ENCODE measurements around the gene A1BG.

A1BG gene

DNA sequence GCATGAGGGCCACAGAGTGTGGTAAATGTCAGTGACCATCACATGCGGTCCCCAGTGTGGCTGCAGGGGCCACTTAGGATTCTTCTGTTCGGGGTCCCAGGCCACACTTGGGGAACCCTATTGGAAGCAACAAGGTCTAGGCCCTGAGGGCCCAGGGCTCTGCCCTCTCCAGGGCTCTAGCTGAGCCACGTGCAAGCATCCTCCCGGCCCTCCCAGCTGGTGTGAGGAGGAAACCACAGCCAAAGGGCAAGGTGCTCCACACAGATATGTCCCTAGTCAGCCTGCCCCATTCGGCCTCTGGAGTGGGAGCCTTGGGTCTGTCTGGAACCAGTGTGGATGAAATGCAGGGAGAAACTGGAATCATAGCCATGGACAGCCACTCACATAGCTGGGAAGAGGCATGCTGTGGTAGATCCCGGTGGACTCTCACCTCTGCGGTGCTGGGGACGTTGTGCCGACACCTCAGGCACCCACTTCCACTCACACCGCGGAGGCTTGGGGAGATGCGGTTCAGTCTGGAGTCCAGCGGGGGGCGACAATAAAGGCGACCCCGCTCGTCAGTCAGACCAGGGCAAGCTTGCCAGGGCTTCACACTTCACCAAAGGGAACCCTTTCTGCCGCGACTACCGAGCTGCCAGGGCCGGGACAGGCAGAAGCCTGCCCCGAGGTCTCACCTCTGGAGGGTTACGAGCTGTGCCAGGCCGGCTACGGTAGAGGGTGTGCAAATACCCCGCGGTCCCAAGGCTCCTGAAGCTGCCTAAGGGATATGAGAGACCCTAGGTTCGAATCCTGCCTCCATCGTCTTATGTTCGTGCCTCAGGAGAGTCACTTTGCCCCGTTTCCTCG, 13.5 kb upstream of the A1BG start:
- Histone ChIP-seq H3K4me3 (no peak overlapping the region), H3K27ac (no peak overlapping the region)

DNA sequence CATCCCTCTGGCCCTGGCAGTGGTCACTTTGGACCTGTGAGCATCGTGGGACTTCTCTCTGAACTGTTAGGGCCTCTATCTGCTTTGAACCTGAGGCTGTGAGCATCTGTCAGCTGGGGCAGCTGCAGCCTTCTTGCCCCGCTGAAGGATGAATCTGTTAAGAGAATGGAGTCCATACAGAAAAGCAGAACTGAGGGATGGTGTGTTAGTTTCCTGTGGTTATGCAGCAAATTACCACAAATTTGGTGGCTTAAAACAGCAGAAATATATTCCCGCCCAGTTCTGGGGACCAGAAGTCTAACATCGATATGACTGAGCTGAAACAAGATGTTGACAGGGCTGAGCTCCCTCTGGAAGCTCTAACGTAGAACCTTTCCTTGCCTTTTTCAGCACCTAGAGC, 10.9 kb upstream of the A1BG start:
- Histone ChIP-seq H3K4me3 (no peak overlapping the region), H3K27ac (no peak overlapping the region)

DNA sequence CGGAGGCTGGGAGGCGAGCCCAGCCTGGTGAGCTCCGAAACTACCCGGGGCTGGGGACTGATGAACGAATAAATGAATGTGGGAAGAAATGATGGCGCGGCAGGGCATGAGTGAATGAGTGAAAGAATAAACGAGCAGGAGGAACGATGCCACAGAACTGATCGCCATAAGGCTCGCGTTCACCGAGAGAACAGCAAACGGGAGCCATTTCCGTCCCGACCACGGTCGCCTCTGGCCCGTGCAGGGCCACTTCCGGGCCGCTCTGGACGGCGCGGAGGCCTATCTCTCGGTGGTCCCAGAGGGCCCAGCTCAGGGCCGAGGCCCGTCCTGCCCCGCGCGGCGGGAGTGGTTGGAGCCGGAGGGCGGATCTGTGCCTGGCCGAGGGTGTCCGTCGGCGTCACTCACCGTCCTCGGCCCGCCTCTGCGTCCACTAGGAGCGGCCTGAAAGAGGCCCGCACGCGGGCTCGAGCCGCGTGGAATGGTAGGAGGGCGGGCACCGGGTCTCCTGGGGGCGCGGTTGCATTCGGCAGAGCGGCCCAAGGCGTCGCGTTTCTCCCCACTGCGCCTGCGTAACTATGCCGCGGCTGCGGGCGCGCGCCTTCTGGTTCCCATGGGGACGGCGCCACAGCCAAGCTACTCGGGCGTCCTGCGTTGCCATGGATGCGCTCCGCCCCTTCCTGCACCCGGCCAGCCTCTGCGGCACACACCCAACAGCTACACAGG, 9.1 kb upstream of the A1BG start, which contains the start of gene ZNF497:
ZNF497 (minus strand) TSS at position 480 of the 723 bp plus-strand sequence. CDS start 5,116 bp downstream, outside the sequence.
- peak within 1 kb of the TSS; percentile 43 to 98 (median 92) for H3K27ac ChIP-seq

DNA sequence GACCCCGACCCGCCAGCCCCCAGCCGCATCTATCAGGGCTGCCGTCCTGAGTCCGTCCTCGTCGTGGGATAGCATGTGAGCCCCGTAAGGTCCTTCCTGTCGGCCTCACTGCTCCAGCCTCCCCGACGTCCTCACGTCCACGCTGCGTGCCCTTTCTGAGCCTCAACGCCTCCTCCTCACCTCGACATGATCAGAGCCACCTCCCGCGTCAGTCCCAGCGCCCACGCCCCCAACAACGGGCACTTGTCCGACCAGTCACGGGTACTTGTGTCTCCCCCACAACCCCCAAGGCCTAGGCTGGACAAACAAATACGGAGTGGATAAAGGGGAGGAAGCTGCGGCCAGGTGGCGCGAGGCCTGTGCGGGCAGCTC, 8.6 kb upstream of the A1BG start:
- H3K27ac ChIP-seq: peak overlapping the region; percentile 43 to 98 (median 92)
- H3K4me3 ChIP-seq: peak overlapping the region; percentile 55 to 88 (median 74)

More for the DNA sequence above, 9.1 kb upstream of the A1BG start, which contains the start of gene ZNF497:
- peak within 1 kb of the TSS; percentile 55 to 88 (median 74) for H3K4me3 ChIP-seq

DNA sequence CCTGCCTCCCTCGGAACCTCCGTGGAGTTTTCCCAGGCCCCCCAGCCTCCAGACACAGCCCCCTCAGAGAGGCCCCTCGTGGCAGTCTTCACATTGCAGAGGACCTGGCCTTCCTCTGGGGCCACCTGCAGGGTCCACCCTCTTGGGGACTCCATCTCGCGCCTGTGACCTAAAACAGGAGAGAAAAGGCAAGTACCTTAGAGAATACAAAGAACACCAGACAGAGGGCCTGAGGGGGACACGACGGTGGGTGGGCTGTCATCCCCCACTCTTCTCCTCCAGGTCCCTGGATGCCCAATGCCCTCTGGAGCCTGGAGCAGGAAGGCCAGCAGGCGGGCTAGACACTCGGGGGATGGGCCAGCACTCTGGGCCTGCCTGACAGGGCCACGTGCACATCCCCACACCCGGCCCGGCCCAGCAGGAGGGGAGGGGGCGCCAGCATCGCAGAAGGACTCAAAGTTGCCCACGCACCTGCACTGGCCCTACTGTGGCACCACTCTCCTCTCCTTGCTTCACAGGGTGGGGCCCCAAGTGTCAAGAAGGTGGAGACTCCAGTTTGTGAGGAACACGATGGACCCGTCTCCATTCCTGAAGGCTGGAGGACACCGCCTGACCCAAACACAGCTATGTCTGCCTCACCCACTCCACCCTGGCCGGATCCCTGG, 4.3 kb upstream of the A1BG start:
- H3K4me3 ChIP-seq: peak overlapping the region in 1 of 7 experiments; percentile 33
- no peak overlapping the region for H3K27ac ChIP-seq

DNA sequence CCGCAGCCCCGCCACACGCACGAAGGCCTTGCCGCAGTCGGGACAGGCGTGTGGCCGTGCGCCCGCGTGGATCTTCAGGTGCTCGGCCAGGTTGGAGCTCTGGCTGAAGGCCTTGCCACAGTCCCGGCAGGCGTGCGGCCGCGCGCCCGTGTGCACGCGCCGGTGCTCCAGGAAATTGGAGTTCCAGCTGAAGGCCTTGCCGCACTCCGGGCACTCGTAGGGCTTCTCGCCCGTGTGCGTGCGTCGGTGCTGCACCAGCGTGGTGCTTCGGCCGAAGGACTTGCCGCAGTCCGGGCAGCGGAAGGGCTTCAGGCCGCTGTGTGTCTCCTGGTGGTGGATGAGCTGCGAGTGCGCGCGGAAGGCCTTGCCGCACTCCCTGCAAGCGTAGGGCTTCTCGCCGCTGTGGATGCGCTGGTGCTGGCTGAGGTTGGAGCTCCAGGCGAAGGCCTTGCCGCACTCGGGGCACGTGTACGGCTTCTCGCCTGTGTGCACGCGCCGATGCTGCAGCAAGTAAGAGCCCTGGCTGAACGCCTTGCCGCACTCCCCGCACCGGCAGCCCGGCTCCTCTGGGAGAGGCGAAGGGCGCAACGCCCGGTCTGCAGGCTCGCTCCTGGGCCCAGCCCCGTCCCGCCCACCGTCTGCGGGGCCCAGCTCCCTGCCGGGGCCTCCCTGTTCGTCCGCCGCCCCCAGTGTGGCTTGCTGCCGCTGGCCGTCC, 3.6 kb upstream of the A1BG start:
- peak overlapping the region in 5 of 7 experiments; percentile 7 to 33 (median 17) for H3K4me3 ChIP-seq

DNA sequence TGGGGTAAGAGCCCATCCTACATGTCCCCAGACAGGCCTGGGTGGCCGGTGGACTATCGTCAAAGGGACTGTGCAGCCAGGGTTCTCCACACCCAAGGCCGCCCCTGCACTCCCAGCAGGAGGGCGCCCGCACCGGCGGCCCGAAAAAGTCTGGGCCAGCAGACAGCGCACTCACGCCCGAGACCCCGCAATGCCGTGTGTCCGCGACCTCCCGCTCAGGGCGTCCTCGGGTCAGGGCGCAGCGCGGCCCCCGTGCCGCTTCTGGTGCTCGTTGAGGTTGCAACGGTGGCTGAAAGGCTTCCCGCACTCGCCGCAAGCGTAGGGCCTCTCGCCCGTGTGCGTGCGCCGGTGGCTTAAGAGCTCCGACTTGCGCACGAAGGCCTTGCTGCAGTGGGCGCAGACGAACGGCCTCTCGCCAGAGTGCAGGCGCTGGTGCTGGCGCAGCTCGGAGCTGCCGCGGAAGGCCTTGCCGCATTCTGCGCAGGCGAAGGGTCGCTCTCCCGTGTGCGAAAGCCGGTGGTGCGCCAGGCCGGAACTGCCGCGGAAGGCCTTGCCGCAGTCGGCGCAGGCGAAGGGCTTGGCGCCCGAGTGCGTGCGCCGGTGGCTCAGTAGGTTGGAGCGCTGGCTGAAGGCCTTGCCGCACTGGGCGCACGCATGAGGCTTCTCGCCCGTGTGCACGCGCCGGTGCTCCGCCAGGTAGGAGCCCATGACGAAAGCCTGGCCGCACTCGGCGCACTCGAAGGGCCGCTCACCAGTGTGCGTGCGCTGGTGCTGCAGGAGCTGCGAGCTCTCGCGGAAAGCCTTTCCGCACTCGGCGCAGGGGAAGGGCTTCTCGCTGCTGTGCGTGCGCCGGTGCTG, 2.8 kb upstream of the A1BG start:
- peak overlapping the region in 1 of 21 experiments; percentile 30 for H3K27ac ChIP-seq
- H3K4me3 ChIP-seq: peak overlapping the region in 5 of 7 experiments; percentile 7 to 33 (median 17)

More for the DNA sequence above, 3.6 kb upstream of the A1BG start:
- H3K27ac ChIP-seq: peak overlapping the region in 1 of 21 experiments; percentile 30

DNA sequence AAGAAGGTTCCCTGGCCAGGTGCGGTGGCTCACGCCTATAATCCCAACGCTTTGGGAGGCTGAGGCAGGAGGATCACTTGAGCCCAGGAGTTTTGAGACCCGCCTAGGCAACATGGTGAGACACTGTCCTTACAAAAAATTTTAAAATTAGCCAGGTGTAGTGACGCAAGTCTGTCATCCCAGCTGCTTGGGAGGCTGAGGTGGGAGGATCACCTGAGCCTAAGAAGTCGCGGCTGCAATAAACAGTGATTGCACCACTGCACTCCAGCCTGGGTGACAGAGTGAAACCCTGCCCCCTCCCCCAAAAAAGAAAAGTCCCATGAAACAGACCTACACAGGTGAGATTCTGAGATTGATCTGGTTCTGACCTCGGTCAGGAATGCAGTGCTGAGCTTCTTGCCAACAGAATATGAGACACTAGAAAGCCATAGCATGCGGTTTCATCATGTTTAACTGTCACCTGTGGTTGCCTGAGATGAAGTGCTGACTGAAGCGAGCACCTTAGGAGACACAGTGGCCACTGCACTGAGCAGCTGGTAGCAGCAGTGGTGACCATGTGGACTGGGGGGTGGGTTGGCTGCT, 2.0 kb upstream of the A1BG start:
- no peak overlapping the region for H3K27ac ChIP-seq
- H3K4me3 ChIP-seq: no peak overlapping the region

DNA sequence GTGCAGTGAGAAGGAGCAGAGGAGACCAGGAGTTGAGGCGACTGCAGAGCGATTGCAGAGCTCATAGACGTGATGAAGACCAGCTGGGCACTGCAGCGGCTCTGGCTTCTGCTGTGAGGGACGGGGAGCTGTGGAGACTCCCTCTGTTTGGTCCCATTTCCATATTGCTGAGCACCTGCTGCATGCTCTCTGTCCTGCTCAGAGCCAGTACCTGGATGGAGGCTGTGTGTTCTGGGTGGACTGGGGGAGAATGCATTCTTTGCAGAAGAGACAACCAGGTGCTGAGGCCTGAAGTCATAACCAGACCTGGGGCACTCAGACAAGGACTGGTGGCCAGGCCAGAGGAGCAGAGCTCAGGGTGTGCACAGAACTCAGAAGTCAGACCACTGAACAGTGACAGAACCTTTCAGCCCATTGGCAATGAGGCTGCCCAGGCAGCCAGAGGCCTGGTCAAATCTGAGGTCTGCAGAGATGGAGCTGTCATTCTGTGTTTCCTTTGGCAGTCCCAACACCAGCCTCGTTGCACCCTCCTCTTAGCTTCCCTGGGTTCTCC, 1.3 kb upstream of the A1BG start:
- Histone ChIP-seq H3K27ac (no peak overlapping the region), H3K4me3 (no peak overlapping the region)

DNA sequence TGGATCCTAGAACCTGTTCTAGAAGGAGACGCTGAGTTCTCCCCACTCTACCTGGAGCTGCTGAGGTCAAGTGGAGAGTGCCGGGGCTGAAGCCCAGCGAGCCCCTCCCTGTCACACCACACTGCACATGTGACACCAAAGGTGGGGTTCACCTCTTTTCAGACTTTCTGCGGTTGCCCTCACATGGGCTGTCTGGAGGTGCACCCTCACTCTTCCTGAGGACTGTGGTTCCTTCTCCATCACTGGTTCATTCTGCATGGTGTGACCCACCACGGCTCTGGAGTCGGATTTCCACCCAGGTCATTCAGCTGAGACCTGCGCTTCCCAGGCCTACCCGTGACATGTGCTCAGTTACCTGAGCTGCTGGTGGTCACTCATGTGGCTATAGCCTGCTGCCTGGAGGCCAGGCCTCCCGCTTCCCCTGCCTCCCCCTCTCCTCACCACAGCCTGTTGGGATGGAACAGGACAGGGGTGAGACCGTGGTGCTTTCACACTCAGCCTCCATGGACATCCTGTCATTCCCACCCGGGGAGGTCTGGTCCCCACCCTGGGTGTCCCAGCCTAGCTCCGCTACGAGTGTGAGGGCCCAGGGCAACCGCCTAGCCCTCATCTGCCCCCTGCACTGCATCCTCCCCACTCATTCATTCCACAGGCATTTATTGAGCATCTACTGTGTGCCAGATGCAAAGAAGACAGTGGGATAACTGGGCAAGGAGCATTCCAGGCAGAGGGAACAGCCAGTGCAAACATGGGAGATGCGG, 605 bp upstream of the A1BG start:
- H3K27ac ChIP-seq: no peak overlapping the region
- no peak overlapping the region for H3K4me3 ChIP-seq

DNA sequence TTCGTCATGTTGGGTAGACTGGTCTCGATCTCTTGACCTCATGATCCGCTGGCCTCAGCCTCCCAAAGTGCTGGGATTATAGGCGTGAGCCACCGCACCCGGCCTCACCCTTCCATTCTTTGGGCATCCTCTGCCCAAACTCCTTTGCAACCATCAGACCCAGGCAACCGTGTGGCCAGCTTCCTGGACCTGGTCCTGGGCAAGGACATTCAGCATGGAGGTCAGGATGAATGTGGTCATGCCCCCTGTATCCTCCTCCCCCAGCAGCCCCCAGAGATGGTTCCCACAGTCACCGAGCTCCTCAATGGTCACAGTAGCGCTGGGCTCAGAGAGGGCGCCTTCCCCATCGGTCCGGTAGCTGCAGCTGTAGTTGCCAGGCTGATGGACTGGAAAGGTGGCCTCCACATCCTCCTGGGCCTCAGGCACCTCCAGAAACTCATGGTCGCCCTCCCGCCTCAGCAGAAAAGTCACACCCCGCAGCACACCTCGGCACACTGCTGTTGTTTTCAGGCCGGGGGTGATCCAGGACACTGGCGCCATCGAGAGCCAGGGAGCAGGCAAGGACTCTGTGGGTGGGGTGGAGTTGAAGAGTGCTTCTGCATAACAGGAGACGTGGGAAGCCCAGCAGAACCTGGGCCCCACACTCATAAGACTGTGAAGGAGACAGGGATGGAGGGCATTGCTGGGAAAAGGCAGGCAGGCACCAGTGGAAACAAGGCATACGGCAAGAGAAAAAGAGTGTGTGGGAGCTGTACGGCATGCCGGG, 1.1 kb downstream of the A1BG start:
- Histone ChIP-seq H3K4me3 (no peak overlapping the region), H3K27ac (no peak overlapping the region)

DNA sequence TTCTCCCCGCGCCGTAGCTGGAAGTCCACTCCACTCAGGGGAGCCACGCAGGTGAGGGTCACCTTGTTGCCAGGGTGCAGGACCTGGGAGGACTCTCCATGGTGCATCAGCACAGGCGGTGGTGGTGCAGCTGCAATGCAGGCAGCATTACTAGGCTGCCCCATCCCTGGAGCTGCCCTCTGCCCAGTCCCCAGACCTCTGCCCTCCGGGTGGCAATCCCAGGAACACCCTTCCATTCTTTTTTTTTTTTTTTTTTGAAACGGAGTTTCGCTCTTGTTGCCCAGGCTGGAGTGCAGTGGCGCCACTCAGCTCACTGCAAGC, 1.8 kb downstream of the A1BG start:
- Histone ChIP-seq H3K27ac (no peak overlapping the region), H3K4me3 (no peak overlapping the region)

DNA sequence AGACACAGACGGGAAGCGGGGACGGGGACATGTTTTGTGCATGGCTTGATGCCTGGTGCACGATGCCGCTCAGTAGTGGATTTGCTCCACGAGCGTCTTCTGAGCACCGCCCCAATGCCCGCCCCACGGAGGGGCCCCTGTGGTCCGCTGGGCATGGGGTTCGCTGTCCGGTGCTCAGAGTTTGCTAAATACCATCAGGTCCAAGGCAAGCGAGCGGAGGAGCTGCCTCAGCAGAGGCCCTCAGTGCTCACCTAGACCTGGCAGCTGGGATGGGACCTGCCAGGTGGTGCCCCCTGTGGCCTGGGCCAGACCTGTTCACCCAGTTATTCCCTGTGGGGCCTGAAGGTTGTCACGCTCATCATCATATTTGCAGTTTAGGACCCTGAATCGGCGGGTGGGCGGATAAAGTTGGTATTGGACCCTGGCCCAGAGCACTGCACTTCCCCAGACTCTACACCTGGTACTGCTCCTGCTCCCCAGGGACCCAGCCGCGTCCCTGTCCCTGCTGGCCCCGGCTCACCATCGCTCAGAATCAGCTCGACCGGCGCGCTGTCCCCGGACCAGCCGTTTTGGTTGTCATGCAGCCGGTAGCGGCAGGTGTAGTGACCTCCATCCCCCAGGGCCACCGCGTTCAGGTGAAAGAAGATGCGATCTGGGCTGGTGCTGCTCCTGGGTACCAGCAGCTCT, 2.3 kb downstream of the A1BG start:
- no peak overlapping the region for H3K27ac ChIP-seq

DNA sequence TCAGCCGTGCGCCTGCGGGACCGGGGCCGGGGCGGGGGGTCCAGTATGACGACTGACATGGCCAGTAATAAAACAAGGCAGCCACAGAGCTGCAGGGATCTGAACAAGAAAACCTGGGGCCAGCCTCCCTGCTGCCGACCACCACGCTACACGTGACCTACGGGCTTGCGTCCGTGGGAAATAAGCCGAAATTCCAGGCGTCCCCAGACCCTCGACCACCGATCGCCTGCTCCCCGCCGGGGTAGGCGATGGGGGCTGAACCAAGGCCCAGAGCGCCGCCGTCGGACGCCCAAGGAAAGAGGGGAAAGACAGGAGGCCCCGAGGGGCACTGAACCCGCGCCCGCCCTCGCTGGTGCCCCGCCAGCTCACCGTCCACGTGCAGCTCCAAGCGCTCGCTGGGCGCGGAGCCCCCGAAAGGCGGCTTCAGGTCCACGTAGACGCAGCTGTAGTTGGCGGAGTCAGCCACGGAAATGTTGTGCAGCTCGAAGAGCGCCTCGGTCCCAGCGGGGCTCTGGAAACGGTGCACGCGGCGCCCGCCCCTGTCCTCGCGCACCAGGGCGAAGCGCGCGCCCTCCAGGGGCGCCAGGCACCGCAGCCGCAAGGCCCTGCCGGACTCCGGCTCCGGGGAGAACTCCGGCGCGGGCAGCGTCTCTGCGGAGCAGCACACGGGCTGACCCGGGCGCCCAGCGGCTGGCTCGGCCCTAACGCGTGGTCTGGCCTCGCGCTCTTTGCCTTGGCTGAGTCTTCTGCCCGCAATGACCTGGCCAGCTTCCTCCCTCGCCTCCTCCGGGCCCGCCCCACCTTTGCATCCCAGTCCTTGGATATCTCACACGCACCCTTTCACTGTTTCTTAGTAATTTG, 3.1 kb downstream of the A1BG start:
- no peak overlapping the region for H3K4me3 ChIP-seq
- H3K27ac ChIP-seq: no peak overlapping the region

More for the DNA sequence above, 2.3 kb downstream of the A1BG start:
- H3K4me3 ChIP-seq: no peak overlapping the region

DNA sequence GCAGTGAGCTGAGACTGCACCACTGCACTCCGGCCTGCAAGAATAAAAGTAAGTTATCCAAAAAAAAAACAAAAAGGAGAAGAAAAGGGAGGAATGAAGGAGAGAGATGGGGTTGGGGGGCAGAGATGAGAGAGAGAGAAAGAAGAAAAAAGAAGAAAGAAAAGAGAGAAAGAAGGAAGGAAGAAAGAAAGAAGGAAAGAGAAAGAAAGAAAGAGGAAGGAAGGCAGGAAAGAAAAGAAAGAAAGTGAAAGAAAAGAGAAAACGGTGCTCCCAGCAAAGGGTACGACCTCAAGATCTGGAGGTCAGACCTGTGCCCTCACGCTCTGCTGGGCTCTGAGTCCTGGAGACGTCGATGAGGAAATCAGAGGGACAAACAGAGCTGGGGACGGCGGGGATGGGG, 3.7 kb downstream of the A1BG start:
- H3K27ac ChIP-seq: no peak overlapping the region
- H3K4me3 ChIP-seq: no peak overlapping the region

All from skin epidermis (tissue), 12 donors.